Hematopoietic multipotent progenitor cell (in vitro differentiated cells): ENCODE measurements around the gene ST8SIA4. TPM values are rescaled to one million over a fixed set of nuclear protein-coding genes. Genes with fewer than 3 reads are reported as not detected.

ENCODE experiments used
- DNase-seq, 3 donors: peaks; one replicate each; pipeline ENCODE4 v3.0.0-alpha.2; 2011 to 2015; ENCODE audit warnings: low read depth in 2 of 3, low spot score in 2 of 3
- total RNA-seq: library from RNA; depleted of rRNA; stranded (reverse); fragments of >200 nt; gene quantifications from one replicate; pipeline ENCODE4 v1.2.3, GENCODE V29; 2012

ST8SIA4 gene
- total RNA-seq, 1 donor, result 8.9 TPM

- DNase-seq, result no peak
These were observed 30.5 kb downstream of the ST8SIA4 start for GRCh38 chr5:100872408-100873190.

- DNase-seq, result no peak
These were observed 36.0 kb downstream of the ST8SIA4 start for GRCh38 chr5:100867039-100867562.

- DNase-seq, result no peak
These were observed 38.2 kb downstream of the ST8SIA4 start for GRCh38 chr5:100864931-100865330.

GRCh38 chr5:100863739-100864138, 39.3 kb downstream of the ST8SIA4 start:
- DNase-seq, result no peak

- no peak for DNase-seq
These were observed 41.9 kb downstream of the ST8SIA4 start for GRCh38 chr5:100861148-100861547.

GRCh38 chr5:100860407-100860806, 42.7 kb downstream of the ST8SIA4 start:
- DNase-seq, result no peak

GRCh38 chr5:100858987-100859545, 44.0 kb downstream of the ST8SIA4 start:
- no peak for DNase-seq

- DNase-seq, result no peak
These were observed 46.6 kb downstream of the ST8SIA4 start for GRCh38 chr5:100856462-100856861.

GRCh38 chr5:100855937-100856430, 47.1 kb downstream of the ST8SIA4 start:
- DNase-seq, result no peak

GRCh38 chr5:100855295-100855694, 47.8 kb downstream of the ST8SIA4 start:
- DNase-seq, result no peak

GRCh38 chr5:100854591-100854990, 48.5 kb downstream of the ST8SIA4 start:
- no peak for DNase-seq

GRCh38 chr5:100853582-100853981, 49.5 kb downstream of the ST8SIA4 start:
- DNase-seq, result no peak

GRCh38 chr5:100852988-100853449, 50.1 kb downstream of the ST8SIA4 start:
- peak in 2 of 3 donors; percentile 55 to 76 for DNase-seq

- DNase-seq, result no peak
These were observed 51.0 kb downstream of the ST8SIA4 start for GRCh38 chr5:100852051-100852450.

- DNase-seq, result no peak
These were observed 56.3 kb downstream of the ST8SIA4 start for GRCh38 chr5:100846772-100847171.

- DNase-seq, result no peak
These were observed 61.0 kb downstream of the ST8SIA4 start for GRCh38 chr5:100842080-100842479.

- no peak for DNase-seq
These were observed 61.6 kb downstream of the ST8SIA4 start for GRCh38 chr5:100841358-100842076.

- peak in 2 of 3 donors; percentile 39 to 72 for DNase-seq
These were observed 62.3 kb downstream of the ST8SIA4 start for GRCh38 chr5:100840789-100841188.

- DNase-seq, result peak in 1 of 3 donors; percentile 44
These were observed 62.7 kb downstream of the ST8SIA4 start for GRCh38 chr5:100840370-100840769.

- no peak for DNase-seq
These were observed 65.0 kb downstream of the ST8SIA4 start for GRCh38 chr5:100838048-100838473.

GRCh38 chr5:100834519-100834918, 68.6 kb downstream of the ST8SIA4 start:
- DNase-seq, result no peak
